Endodermal cell (in vitro differentiated cells): Measurements from ENCODE around the gene MREG. TPM values are rescaled to one million over a fixed set of nuclear protein-coding genes. Genes with fewer than 3 reads are reported as not detected.

Experiments
- DNase-seq: peaks from one replicate; pipeline ENCODE4 v3.0.0-alpha.2; 2017
- H3K27ac ChIP-seq: 2 replicates; pipeline ENCODE4 v1.5.1; 2013; ENCODE audit warnings: mild to moderate bottlenecking, low read depth, low read length, moderate library complexity
- H3K27me3 ChIP-seq: 2 replicates; pipeline ENCODE4 v1.6.1; 2013; ENCODE audit warnings: mild to moderate bottlenecking, low read length, moderate library complexity; ENCODE audit not compliant: insufficient read depth, control insufficient read depth, poor library complexity, severe bottlenecking
- H3K36me3 ChIP-seq: 2 replicates; pipeline ENCODE4 v1.7.0; 2013; ENCODE audit warnings: mild to moderate bottlenecking, low read length, moderate library complexity; ENCODE audit not compliant: control insufficient read depth, insufficient read depth
- H3K4me1 ChIP-seq: one replicate; pipeline ENCODE4 v1.7.0; 2013; ENCODE audit warnings: low read length; ENCODE audit not compliant: control insufficient read depth, insufficient read depth
- H3K4me3 ChIP-seq: 2 replicates; pipeline ENCODE4 v1.5.1; 2013; ENCODE audit warnings: mild to moderate bottlenecking, low read length, moderate library complexity
- H3K9ac ChIP-seq: 2 replicates; pipeline ENCODE4 v1.6.1; 2013; ENCODE audit warnings: mild to moderate bottlenecking, low read length, moderate library complexity; ENCODE audit not compliant: poor library complexity, severe bottlenecking; ENCODE audit errors: extremely low read depth
- H3K9me3 ChIP-seq: 2 replicates; pipeline ENCODE4 v1.6.1; 2013; ENCODE audit warnings: mild to moderate bottlenecking, low read length, moderate library complexity; ENCODE audit not compliant: control insufficient read depth
- H3K27ac Mint-ChIP-seq: 2 replicates; pipeline ENCODE4 v1.8.0; 2020; ENCODE audit warnings: mixed read lengths
- H3K27me3 Mint-ChIP-seq: 2 replicates; pipeline ENCODE4 v1.8.0; 2021; ENCODE audit warnings: mild to moderate bottlenecking, mixed read lengths; ENCODE audit not compliant: insufficient read depth
- H3K36me3 Mint-ChIP-seq: 2 replicates; pipeline ENCODE4 v1.8.0; 2020; ENCODE audit warnings: low read depth, mixed read lengths
- H3K4me1 Mint-ChIP-seq: 2 replicates; pipeline ENCODE4 v1.8.0; 2020; ENCODE audit warnings: mixed read lengths
- H3K4me3 Mint-ChIP-seq: 2 replicates; pipeline ENCODE4 v1.8.0; 2020; ENCODE audit warnings: mild to moderate bottlenecking, moderate library complexity, mixed read lengths
- H3K9me3 Mint-ChIP-seq: 2 replicates; pipeline ENCODE4 v1.8.0; 2020; ENCODE audit warnings: mild to moderate bottlenecking, mixed read lengths
- CTCF ChIP-seq: fragments of 200-600 bp; sonication (generic); conservative IDR thresholded peaks from 2 replicates; pipeline ENCODE4 v1.5.0; 2021; ENCODE audit warnings: antibody characterized with exemption, mild to moderate bottlenecking
- WGBS, 2 experiments: methylation state at CpG; one replicate each; pipeline versions ENCODE4 v1.1.5 to v1.1.7; 2013; ENCODE audit warnings: missing lambda C conversion rate in 2 of 2, mixed read lengths in 1 of 2; ENCODE audit not compliant: insufficient coverage in 1 of 2, insufficient read length in 1 of 2; 5-methylcytosine and 5-hydroxymethylcytosine counted together
- total RNA-seq, 2 donors: library from RNA; stranded (reverse); fragmentation: NEBNext Ultra II Directional in 1 of 2; extraction: Animal tissue kit (Norgen Biotek cat#: 25700) in 1 of 2; gene quantifications; 2 replicates in 1 of 2; 3 replicates in 1 of 2; pipeline ENCODE4 v1.2.1, GENCODE V29; 2021

MREG gene
- total RNA-seq, 2 donors from 2014 or later: 13.0 to 17.8 TPM

GRCh38 chr2:215974700-215975429, 38.5 kb downstream of the MREG start:
- no peaks in the 10 kb centered on the region for H3K27me3 ChIP-seq
- no peak overlapping the region for H3K27ac Mint-ChIP-seq
- no peak for DNase-seq
- H3K36me3 ChIP-seq: no peaks in the 10 kb centered on the region
- H3K9ac ChIP-seq: no peak overlapping the region
- peaks cover 19% of the 10 kb centered on the region for H3K36me3 Mint-ChIP-seq
- TF ChIP-seq CTCF: no peak
- no peaks in the 10 kb centered on the region for H3K4me1 ChIP-seq
- H3K9me3 ChIP-seq: no peaks in the 10 kb centered on the region
- WGBS, 2 experiments: 84 to 100% methylated on average over 1 to 2 of the region's 2 CpGs
- peaks cover 6% of the 10 kb centered on the region for H3K9me3 Mint-ChIP-seq
- H3K4me3 Mint-ChIP-seq: no peak overlapping the region
- peaks cover 17% of the 10 kb centered on the region for H3K4me1 Mint-ChIP-seq
- H3K27me3 Mint-ChIP-seq: no peaks in the 10 kb centered on the region
- no peak overlapping the region for H3K27ac ChIP-seq
- H3K4me3 ChIP-seq: no peak overlapping the region

DNA sequence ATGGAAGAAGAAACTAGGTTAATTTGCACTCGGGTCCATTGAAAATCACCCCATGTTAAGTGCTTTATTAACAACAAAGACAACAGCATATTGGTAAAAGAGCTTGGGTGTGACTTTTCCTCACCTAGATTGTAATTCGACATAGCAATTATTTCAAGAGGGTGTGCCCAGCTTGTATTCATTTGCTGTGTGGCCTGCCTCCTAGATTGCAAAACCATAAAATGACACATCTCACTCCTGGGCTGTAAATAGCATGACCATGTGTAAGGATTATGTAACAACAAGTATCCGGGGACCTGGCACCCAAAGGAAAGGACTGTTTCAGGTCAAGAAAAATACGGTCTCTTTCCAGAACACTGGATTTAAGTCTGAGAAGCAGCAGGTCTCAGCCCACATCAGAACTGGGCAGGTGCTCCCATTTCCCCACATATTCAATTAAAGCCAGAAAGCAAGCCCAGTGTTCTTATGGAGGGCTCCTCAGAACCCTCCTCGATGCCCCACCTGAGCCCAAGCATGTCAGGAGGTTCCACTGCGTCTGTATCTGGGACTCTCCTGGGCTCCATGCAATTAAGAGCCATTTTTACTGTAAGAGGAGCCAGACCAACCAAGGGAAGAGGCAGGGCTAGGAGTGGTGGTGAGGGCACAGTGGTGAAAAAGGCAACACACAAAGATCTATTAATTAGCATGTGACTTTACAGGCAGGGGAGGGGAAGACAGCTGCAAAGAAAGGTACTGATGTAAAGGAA, 39.2 kb downstream of the MREG start:
- Histone ChIP-seq H3K36me3 (no peaks in the 10 kb centered on the region), H3K9me3 (peaks cover 4% of the 10 kb centered on the region), H3K9ac (no peak overlapping the region), H3K27me3 (no peaks in the 10 kb centered on the region), H3K4me1 (no peaks in the 10 kb centered on the region), H3K4me3 (no peak overlapping the region), H3K27ac (no peak overlapping the region)
- H3K9me3 Mint-ChIP-seq: peaks cover 9% of the 10 kb centered on the region
- no peaks in the 10 kb centered on the region for H3K27me3 Mint-ChIP-seq
- peak overlapping the region; percentile 15 for H3K27ac Mint-ChIP-seq
- H3K36me3 Mint-ChIP-seq: peaks cover 22% of the 10 kb centered on the region
- no peak overlapping the region for H3K4me3 Mint-ChIP-seq
- DNase-seq: no peak
- peaks cover 17% of the 10 kb centered on the region for H3K4me1 Mint-ChIP-seq
- 84 to 93% methylated on average over 5 to 6 of the region's 6 CpGs for WGBS, 2 experiments
- TF ChIP-seq CTCF: no peak

GRCh38 chr2:215973145-215973792, 40.1 kb downstream of the MREG start:
- peak overlapping the region; percentile 36 for H3K27ac Mint-ChIP-seq
- H3K27me3 Mint-ChIP-seq: no peaks in the 10 kb centered on the region
- H3K9ac ChIP-seq: no peak overlapping the region
- 73 to 76% methylated on average over 6 to 7 of the region's 7 CpGs for WGBS, 2 experiments
- TF ChIP-seq CTCF: no peak
- no peaks in the 10 kb centered on the region for H3K27me3 ChIP-seq
- H3K9me3 Mint-ChIP-seq: peaks cover 10% of the 10 kb centered on the region
- H3K4me3 ChIP-seq: no peak overlapping the region
- no peaks in the 10 kb centered on the region for H3K36me3 ChIP-seq
- H3K27ac ChIP-seq: no peak overlapping the region
- peaks cover 4% of the 10 kb centered on the region for H3K9me3 ChIP-seq
- H3K4me3 Mint-ChIP-seq: no peak overlapping the region
- no peaks in the 10 kb centered on the region for H3K4me1 ChIP-seq
- H3K4me1 Mint-ChIP-seq: peaks cover 17% of the 10 kb centered on the region
- peaks cover 22% of the 10 kb centered on the region for H3K36me3 Mint-ChIP-seq
- DNase-seq: no peak
